IMR-90 (cell line): ENCODE measurements around the gene MTURN. TPM values are rescaled to one million over a fixed set of nuclear protein-coding genes. Genes with fewer than 3 reads are reported as not detected.

Experiments
- ATAC-seq: fragments of 200-7000 bp; cut with Tn5 transposase; 2 replicates; pipeline ENCODE4 v1.9.1; 2020; ENCODE audit warnings: low read depth, mild to moderate bottlenecking, moderate library complexity
- BruUV-seq: library from RNA; stranded (reverse); fragments of 400-500 nt; replicated peaks from 2 replicates; lab custom pipeline; 2021; lab: Mats Ljungman, UMichigan
- CTCF ChIA-PET: fragments of 300-600 bp; formaldehyde crosslinking; extraction: SDS; loops from one replicate; lab custom pipeline; 2021; ENCODE audit warnings: antibody characterized with exemption; lab: Yijun Ruan, JAX
- POLR2A ChIA-PET: fragments of 300-600 bp; sonication (Branson Sonifier 250); formaldehyde crosslinking; loops from one replicate; lab custom pipeline; 2022; ENCODE audit warnings: antibody characterized with exemption; ENCODE audit not compliant: unreplicated experiment; lab: Charles Lee
- DNase-seq: peaks from one replicate; pipeline ENCODE4 v3.0.0; 2013
- H2AFZ ChIP-seq: replicated peaks from 2 replicates; pipeline ENCODE3; 2013; ENCODE audit warnings: low read length, mild to moderate bottlenecking; ENCODE audit not compliant: poor library complexity
- H2AK5ac ChIP-seq: 2 replicates; pipeline ENCODE4 v1.6.1; 2013; ENCODE audit warnings: low read depth, low read length, inconsistent platforms
- H2AK9ac ChIP-seq: replicated peaks from 2 replicates; pipeline ENCODE3; 2013; ENCODE audit warnings: mild to moderate bottlenecking, low read depth, low read length, moderate library complexity; ENCODE audit not compliant: poor library complexity
- H2BK120ac ChIP-seq: 2 replicates; pipeline ENCODE4 v1.6.1; 2013; ENCODE audit warnings: low read depth, low read length, inconsistent platforms
- H2BK15ac ChIP-seq: 3 replicates; pipeline ENCODE4 v1.6.1; 2013; ENCODE audit warnings: low read depth, low read length, inconsistent platforms
- H2BK20ac ChIP-seq: 2 replicates; pipeline ENCODE4 v1.6.1; 2013; ENCODE audit warnings: low read depth, mild to moderate bottlenecking, inconsistent platforms, low read length, moderate library complexity
- H2BK5ac ChIP-seq: 2 replicates; pipeline ENCODE4 v1.6.1; 2013; ENCODE audit warnings: mild to moderate bottlenecking, low read depth, low read length, inconsistent platforms; ENCODE audit not compliant: poor library complexity, severe bottlenecking
- H3K14ac ChIP-seq: replicated peaks from 2 replicates; pipeline ENCODE4 v1.6.1; 2013; ENCODE audit warnings: low read depth, low read length, inconsistent platforms
- H3K18ac ChIP-seq: 2 replicates; pipeline ENCODE4 v1.6.1; 2013; ENCODE audit warnings: low read depth, low read length, control low read depth
- H3K23ac ChIP-seq: 2 replicates; pipeline ENCODE4 v1.6.1; 2013; ENCODE audit warnings: low read depth, low read length, inconsistent platforms
- H3K27ac ChIP-seq: 2 replicates; pipeline ENCODE4 v1.5.1; 2013; ENCODE audit warnings: mild to moderate bottlenecking, control low read depth, low read length; ENCODE audit not compliant: insufficient read depth
- H3K27me3 ChIP-seq: 2 replicates; pipeline ENCODE4 v1.6.1; 2013; ENCODE audit warnings: low read length; ENCODE audit not compliant: control insufficient read depth, insufficient read depth
- H3K36me3 ChIP-seq: 2 replicates; pipeline ENCODE4 v1.6.1; 2013; ENCODE audit warnings: low read length, mixed read lengths; ENCODE audit not compliant: control insufficient read depth, insufficient read depth
- H3K4ac ChIP-seq: 2 replicates; pipeline ENCODE4 v1.6.1; 2013; ENCODE audit warnings: low read depth, low read length, inconsistent platforms
- H3K4me1 ChIP-seq: 2 replicates; pipeline ENCODE4 v1.6.1; 2013; ENCODE audit warnings: low read length, mixed read lengths; ENCODE audit not compliant: control insufficient read depth, insufficient read depth
- H3K4me2 ChIP-seq: 2 replicates; pipeline ENCODE4 v1.6.1; 2013; ENCODE audit warnings: low read depth, mild to moderate bottlenecking, control low read depth, low read length, moderate library complexity
- H3K4me3 ChIP-seq: 2 replicates; pipeline ENCODE4 v1.5.1; 2013; ENCODE audit warnings: low read depth, mild to moderate bottlenecking, control low read depth, low read length, moderate library complexity; ENCODE audit not compliant: insufficient read depth
- H3K56ac ChIP-seq: 2 replicates; pipeline ENCODE4 v1.6.1; 2013; ENCODE audit warnings: low read length, inconsistent platforms; ENCODE audit not compliant: insufficient read depth; ENCODE audit errors: extremely low read depth
- H3K79me1 ChIP-seq, 2 experiments: 2 replicates each; pipeline ENCODE4 v1.6.1; 2013; ENCODE audit warnings: low read length in 2 of 2, inconsistent platforms in 1 of 2, low read depth in 1 of 2
- H3K9ac ChIP-seq: 2 replicates; pipeline ENCODE4 v1.6.1; 2013; ENCODE audit warnings: low read depth, low read length, control low read depth
- H3K9me1 ChIP-seq: 2 replicates; pipeline ENCODE4 v1.6.1; 2013; ENCODE audit warnings: low read length, inconsistent platforms; ENCODE audit not compliant: insufficient read depth
- H3K9me3 ChIP-seq: 2 replicates; pipeline ENCODE4 v1.6.1; 2013; ENCODE audit warnings: low read length; ENCODE audit not compliant: control insufficient read depth, insufficient read depth
- H4K20me1 ChIP-seq: 2 replicates; pipeline ENCODE4 v1.6.1; 2013; ENCODE audit warnings: low read length, inconsistent platforms; ENCODE audit not compliant: insufficient read depth
- H4K5ac ChIP-seq: 2 replicates; pipeline ENCODE4 v1.6.1; 2013; ENCODE audit warnings: mild to moderate bottlenecking, low read depth, low read length, control low read depth
- H4K8ac ChIP-seq, 2 experiments: 2 replicates each; pipeline ENCODE4 v1.6.1; 2013; ENCODE audit warnings: low read depth in 2 of 2, low read length in 2 of 2, control low read depth in 1 of 2, inconsistent platforms in 1 of 2
- H4K91ac ChIP-seq: 2 replicates; pipeline ENCODE4 v1.6.1; 2013; ENCODE audit warnings: low read depth, low read length, inconsistent platforms; ENCODE audit not compliant: insufficient read depth
- BHLHE40 ChIP-seq: fragments of 150-350 bp; IDR thresholded peaks from 2 replicates; pipeline ENCODE4 v1.6.1; 2016; ENCODE audit warnings: mild to moderate bottlenecking, low read depth, low read length
- CEBPB ChIP-seq: IDR thresholded peaks from 2 replicates; pipeline ENCODE4 v1.6.1; 2012; ENCODE audit warnings: low read depth, low read length, improper control_type of control experiment
- CHD1 ChIP-seq: IDR thresholded peaks from 2 replicates; pipeline ENCODE4 v1.6.1; 2012; ENCODE audit warnings: low read depth, low read length, improper control_type of control experiment
- FOS ChIP-seq: fragments of 150-350 bp; IDR thresholded peaks from 2 replicates; pipeline ENCODE4 v1.6.1; 2016; ENCODE audit warnings: low read depth, low read length
- MAZ ChIP-seq: IDR thresholded peaks from 2 replicates; pipeline ENCODE4 v1.6.1; 2012; ENCODE audit warnings: low read depth, mild to moderate bottlenecking, low read length, improper control_type of control experiment, moderate library complexity, borderline replicate concordance
- MXI1 ChIP-seq: IDR thresholded peaks from 2 replicates; pipeline ENCODE4 v1.6.1; 2012; ENCODE audit warnings: low read depth, mild to moderate bottlenecking, low read length, moderate library complexity, borderline replicate concordance
- NFE2L2 ChIP-seq: fragments of 150-350 bp; IDR thresholded peaks from 2 replicates; pipeline ENCODE4 v1.6.1; 2016; ENCODE audit warnings: low read depth, mild to moderate bottlenecking, low read length
- POLR2A ChIP-seq: IDR thresholded peaks from 2 replicates; pipeline ENCODE4 v1.6.1; 2012; ENCODE audit warnings: mild to moderate bottlenecking, low read depth, low read length
- RAD21 ChIP-seq: IDR thresholded peaks from 2 replicates; pipeline ENCODE4 v1.6.1; 2012; ENCODE audit warnings: low read length, improper control_type of control experiment
- RCOR1 ChIP-seq: IDR thresholded peaks from 2 replicates; pipeline ENCODE4 v1.6.1; 2012; ENCODE audit warnings: mild to moderate bottlenecking, low read length, improper control_type of control experiment; ENCODE audit not compliant: insufficient replicate concordance
- RFX5 ChIP-seq: IDR thresholded peaks from 2 replicates; pipeline ENCODE4 v1.8.0; 2012; ENCODE audit warnings: low read depth, mild to moderate bottlenecking, low read length, moderate library complexity
- WGBS, 2 experiments: methylation state at CpG; one replicate each; pipeline versions ENCODE4 v1.1.5 to v1.1.7; 2013; ENCODE audit warnings: missing lambda C conversion rate in 2 of 2; ENCODE audit not compliant: insufficient read length in 1 of 2; ENCODE audit errors: extremely low coverage in 2 of 2; 5-methylcytosine and 5-hydroxymethylcytosine counted together
- dilution Hi-C: fragments of 300-500 bp; cut with HindIII; formaldehyde crosslinking; loops from one replicate; pipeline ENCODE4 v1.14.3; 2018; ENCODE audit warnings: low sequenced_read_pairs; ENCODE audit not compliant: unreplicated experiment
- in situ Hi-C: fragments of 300-500 bp; cut with MboI; formaldehyde crosslinking; loops from 3 replicates; pipeline ENCODE4 v1.14.3; 2019; ENCODE audit warnings: low sequenced_read_pairs, inconsistent platforms, mixed read lengths
- intact Hi-C: fragments of 100-400 bp; cut with micrococcal nuclease; formaldehyde crosslinking; loops from 2 replicates; pipeline ENCODE4 v1.10.0; 2022
- polyA plus RNA-seq, 3 experiments: library from polyadenylated mRNA; depleted of rRNA; stranded (reverse); fragments of >200 nt; gene quantifications; 2 replicates each; pipeline ENCODE4 v1.2.3, GENCODE V29; 2012; ENCODE audit warnings: low replicate concordance in 1 of 3
- total RNA-seq: library from RNA; depleted of rRNA; stranded (reverse); fragments of >200 nt; gene quantifications from 2 replicates; pipeline ENCODE4 v1.2.3, GENCODE V29; 2012
- TF ChIP-seq, protein P1 (sequence below): fragments of 150-350 bp; IDR thresholded peaks from 2 replicates; pipeline ENCODE4 v1.6.1; 2016; ENCODE audit warnings: low read depth, mild to moderate bottlenecking, low read length, moderate library complexity, borderline replicate concordance
- TF ChIP-seq, protein P2 (sequence below): fragments of 150-350 bp; IDR thresholded peaks from 2 replicates; pipeline ENCODE4 v1.6.1; 2017; ENCODE audit warnings: mild to moderate bottlenecking, antibody characterized with exemption, low read length, low read depth
- TF ChIP-seq, protein P3 (sequence below): conservative IDR thresholded peaks from 2 replicates; pipeline ENCODE4 v1.5.1; 2012; ENCODE audit warnings: mild to moderate bottlenecking, low read depth, low read length, improper control_type of control experiment

MTURN gene
- total and polyA plus RNA-seq, 2 of the 4 experiments (the other 2 are of a cell fraction), result 2.8 to 5.6 TPM

DNA sequence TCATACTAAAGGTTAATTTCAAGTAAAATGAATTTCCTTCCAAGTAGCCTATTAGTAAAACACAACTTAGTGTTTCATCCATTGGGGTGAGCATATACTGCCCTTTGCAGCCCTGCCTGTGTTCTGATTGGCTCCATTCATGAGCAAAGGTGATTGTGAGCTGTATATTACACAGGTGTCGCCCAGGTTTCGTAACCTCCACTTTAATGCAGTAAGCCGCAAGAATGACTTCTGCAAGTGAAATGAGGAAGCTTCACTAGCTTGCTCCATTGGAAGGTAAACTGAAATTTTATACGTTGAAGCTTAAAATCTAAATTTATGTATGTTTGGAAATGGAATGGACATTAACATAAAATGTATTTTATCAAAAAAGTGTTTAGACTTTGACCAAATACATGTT is 24.4 kb downstream of the MTURN start:
- H3K9me1 ChIP-seq, result peaks cover 8% of the 10 kb centered on the region; the same call in 1 of the 2 replicates
- in situ Hi-C loops (no loop called here), dilution Hi-C loops (no loop called here), intact Hi-C loops (no loop called here)
- H3K4me3 ChIP-seq, result no peak overlapping the region
- no TSS peak for BruUV-seq
- no peak overlapping the region for H3K4ac ChIP-seq
- H3K9me3 ChIP-seq, result no peaks in the 10 kb centered on the region
- H2AK9ac ChIP-seq, result no peak overlapping the region
- 90% methylated on average over 2 of the region's 4 CpGs; no CpG with 5 or more reads in 1 of the 2 experiments for WGBS, 2 experiments
- H3K79me1 ChIP-seq, result no peaks in the 10 kb centered on the region
- H3K18ac ChIP-seq, result no peak overlapping the region
- ChIA-PET CTCF (no interaction called here), POLR2A (no interaction called here)
- no peaks in the 10 kb centered on the region for H3K27me3 ChIP-seq
- no peak overlapping the region for H3K27ac ChIP-seq
- H2BK120ac ChIP-seq, result no peak overlapping the region
- no peaks in the 10 kb centered on the region; the same call in 1 of the 2 replicates for H3K36me3 ChIP-seq
- no peak overlapping the region for H3K9ac ChIP-seq
- no peak for ATAC-seq
- H3K4me2 ChIP-seq, result no peak overlapping the region
- H3K4me1 ChIP-seq, result peaks cover 2% of the 10 kb centered on the region; the same call in 1 of the 2 replicates
- H3K56ac ChIP-seq, result no peak overlapping the region
- no peak overlapping the region for H4K5ac ChIP-seq
- no peaks in the 10 kb centered on the region for H4K20me1 ChIP-seq
- H2BK20ac ChIP-seq, result no peak overlapping the region
- no peak for DNase-seq
- no peak overlapping the region for H4K8ac ChIP-seq
- no peak overlapping the region for H4K91ac ChIP-seq
- H2AFZ ChIP-seq, result no peak overlapping the region
- no peak overlapping the region for H2BK5ac ChIP-seq
- H2BK15ac ChIP-seq, result no peak overlapping the region
- no peak overlapping the region for H3K23ac ChIP-seq
- H3K14ac ChIP-seq, result no peak overlapping the region
- H2AK5ac ChIP-seq, result no peak overlapping the region
- TF ChIP-seq RAD21, result no peak
- TF ChIP-seq CHD1, result no peak
- no peak for TF ChIP-seq NFE2L2
- no peak for TF ChIP-seq MXI1
- TF ChIP-seq BHLHE40, result no peak
- no peak for TF ChIP-seq RFX5
- no peak for TF ChIP-seq MAZ
- TF ChIP-seq RCOR1, result no peak
- TF ChIP-seq FOS, result no peak
- TF ChIP-seq POLR2A, result no peak
- TF ChIP-seq, protein P1, sequence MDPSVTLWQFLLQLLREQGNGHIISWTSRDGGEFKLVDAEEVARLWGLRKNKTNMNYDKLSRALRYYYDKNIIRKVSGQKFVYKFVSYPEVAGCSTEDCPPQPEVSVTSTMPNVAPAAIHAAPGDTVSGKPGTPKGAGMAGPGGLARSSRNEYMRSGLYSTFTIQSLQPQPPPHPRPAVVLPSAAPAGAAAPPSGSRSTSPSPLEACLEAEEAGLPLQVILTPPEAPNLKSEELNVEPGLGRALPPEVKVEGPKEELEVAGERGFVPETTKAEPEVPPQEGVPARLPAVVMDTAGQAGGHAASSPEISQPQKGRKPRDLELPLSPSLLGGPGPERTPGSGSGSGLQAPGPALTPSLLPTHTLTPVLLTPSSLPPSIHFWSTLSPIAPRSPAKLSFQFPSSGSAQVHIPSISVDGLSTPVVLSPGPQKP, result no peak
- no peak for TF ChIP-seq CEBPB
- TF ChIP-seq, protein P2, sequence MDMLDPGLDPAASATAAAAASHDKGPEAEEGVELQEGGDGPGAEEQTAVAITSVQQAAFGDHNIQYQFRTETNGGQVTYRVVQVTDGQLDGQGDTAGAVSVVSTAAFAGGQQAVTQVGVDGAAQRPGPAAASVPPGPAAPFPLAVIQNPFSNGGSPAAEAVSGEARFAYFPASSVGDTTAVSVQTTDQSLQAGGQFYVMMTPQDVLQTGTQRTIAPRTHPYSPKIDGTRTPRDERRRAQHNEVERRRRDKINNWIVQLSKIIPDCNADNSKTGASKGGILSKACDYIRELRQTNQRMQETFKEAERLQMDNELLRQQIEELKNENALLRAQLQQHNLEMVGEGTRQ, result no peak
- TF ChIP-seq, protein P3, sequence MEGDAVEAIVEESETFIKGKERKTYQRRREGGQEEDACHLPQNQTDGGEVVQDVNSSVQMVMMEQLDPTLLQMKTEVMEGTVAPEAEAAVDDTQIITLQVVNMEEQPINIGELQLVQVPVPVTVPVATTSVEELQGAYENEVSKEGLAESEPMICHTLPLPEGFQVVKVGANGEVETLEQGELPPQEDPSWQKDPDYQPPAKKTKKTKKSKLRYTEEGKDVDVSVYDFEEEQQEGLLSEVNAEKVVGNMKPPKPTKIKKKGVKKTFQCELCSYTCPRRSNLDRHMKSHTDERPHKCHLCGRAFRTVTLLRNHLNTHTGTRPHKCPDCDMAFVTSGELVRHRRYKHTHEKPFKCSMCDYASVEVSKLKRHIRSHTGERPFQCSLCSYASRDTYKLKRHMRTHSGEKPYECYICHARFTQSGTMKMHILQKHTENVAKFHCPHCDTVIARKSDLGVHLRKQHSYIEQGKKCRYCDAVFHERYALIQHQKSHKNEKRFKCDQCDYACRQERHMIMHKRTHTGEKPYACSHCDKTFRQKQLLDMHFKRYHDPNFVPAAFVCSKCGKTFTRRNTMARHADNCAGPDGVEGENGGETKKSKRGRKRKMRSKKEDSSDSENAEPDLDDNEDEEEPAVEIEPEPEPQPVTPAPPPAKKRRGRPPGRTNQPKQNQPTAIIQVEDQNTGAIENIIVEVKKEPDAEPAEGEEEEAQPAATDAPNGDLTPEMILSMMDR, result no peak
